ENCODE results near the gene KAT2B. TPM values are rescaled to one million over a fixed set of nuclear protein-coding genes. Genes with fewer than 3 reads are reported as not detected.
"Not testable (repeated sequence)": the region's sequence is repeated elsewhere in the genome, so short reads cannot be mapped to it uniquely, and the experiment has no call there.

The KAT2B gene
- total RNA-seq, 1 donor from 2014 or later: 94.3 TPM

DNA sequence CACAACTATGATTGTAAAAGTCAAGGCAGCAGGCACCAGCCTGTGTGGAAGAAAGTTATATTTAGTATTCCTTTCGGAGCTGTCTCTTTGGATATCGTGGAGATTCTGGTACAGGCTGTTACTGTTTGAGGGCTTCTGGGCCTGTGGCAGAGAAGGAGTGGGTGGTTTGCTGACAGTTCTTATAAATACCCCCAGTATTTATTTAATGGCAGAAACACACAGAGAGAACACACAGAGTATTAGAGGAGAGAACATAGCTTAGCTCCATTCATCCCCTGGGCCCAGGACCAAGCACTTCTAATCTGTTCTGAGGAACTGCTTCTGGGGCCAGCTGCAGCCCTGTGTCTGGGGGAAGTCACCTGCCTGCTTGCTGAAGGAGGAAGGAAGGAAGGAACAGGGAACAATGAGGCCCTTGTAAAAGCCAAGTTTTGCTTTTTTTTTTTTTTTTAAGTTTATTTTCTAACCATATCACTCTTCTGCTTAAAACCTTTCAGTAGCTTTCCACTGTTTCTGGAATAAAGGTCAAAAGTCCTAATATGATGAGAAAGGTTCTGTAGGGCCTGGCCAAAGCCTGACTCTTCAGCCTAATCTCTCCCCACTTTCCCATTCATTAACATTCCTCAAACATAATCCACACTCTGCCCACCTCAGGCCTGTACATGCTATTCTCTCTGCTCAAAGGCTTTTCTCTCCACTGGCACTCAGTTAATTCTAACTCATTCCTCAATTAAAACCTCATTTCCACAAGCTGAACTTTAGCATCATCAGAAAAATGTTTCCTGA lies 16.4 kb upstream of the KAT2B start:
- no peaks in the 10 kb centered on the region for H3K27me3 ChIP-seq (ENCODE audit: low read depth)
- no peaks in the 10 kb centered on the region for H3K36me3 ChIP-seq
- H3K4me1 ChIP-seq: peaks cover 26% of the 10 kb centered on the region
- intact Hi-C loops (cut with micrococcal nuclease): loop anchor here (10.0 kb wide), 1 partner anchor 79 kb away; the partner anchor contains the start of gene RAB5A
- peak; percentile 34 for DNase-seq
- H3K4me3 ChIP-seq: no peak overlapping the region
- H3K27ac ChIP-seq (replicated peaks): peak overlapping the region; percentile 73
- no peaks in the 10 kb centered on the region for H3K9me3 ChIP-seq (replicated peaks)
- TF ChIP-seq, protein P1, sequence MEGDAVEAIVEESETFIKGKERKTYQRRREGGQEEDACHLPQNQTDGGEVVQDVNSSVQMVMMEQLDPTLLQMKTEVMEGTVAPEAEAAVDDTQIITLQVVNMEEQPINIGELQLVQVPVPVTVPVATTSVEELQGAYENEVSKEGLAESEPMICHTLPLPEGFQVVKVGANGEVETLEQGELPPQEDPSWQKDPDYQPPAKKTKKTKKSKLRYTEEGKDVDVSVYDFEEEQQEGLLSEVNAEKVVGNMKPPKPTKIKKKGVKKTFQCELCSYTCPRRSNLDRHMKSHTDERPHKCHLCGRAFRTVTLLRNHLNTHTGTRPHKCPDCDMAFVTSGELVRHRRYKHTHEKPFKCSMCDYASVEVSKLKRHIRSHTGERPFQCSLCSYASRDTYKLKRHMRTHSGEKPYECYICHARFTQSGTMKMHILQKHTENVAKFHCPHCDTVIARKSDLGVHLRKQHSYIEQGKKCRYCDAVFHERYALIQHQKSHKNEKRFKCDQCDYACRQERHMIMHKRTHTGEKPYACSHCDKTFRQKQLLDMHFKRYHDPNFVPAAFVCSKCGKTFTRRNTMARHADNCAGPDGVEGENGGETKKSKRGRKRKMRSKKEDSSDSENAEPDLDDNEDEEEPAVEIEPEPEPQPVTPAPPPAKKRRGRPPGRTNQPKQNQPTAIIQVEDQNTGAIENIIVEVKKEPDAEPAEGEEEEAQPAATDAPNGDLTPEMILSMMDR (IDR thresholded peaks at IDR 0.05; ENCODE audit: borderline replicate concordance): no peak

DNA sequence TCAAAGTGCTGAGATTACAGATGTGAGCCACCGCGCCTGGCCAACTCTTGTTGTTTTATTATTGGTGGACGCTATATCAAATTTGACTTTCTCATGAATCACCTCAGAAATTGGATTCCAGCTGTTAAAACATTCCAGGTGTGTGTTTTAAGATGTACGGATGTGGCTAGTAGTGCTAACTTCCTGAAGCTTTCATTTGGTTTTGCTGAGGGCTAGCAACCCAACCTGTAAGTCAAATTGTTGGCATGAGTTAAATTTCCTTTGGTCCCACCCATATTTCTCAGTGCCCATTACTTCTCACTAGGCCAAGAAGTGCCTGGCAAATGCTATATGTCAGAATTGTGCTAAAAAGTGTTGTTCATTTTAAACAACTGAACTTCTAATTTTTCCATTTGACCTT lies 13.1 kb upstream of the KAT2B start:
- TF ChIP-seq, protein P1 (IDR thresholded peaks at IDR 0.05; ENCODE audit: borderline replicate concordance): no peak
- no peak for DNase-seq
- H3K4me3 ChIP-seq: no peak overlapping the region
- H3K27ac ChIP-seq (replicated peaks): no peak overlapping the region
- no peaks in the 10 kb centered on the region for H3K27me3 ChIP-seq (ENCODE audit: low read depth)
- intact Hi-C loops (cut with micrococcal nuclease): loop anchor here (10.0 kb wide), 1 partner anchor 82 kb away; the partner anchor contains the start of gene RAB5A
- no peaks in the 10 kb centered on the region for H3K9me3 ChIP-seq (replicated peaks)
- H3K4me1 ChIP-seq: peaks cover 26% of the 10 kb centered on the region
- no peaks in the 10 kb centered on the region for H3K36me3 ChIP-seq

DNA sequence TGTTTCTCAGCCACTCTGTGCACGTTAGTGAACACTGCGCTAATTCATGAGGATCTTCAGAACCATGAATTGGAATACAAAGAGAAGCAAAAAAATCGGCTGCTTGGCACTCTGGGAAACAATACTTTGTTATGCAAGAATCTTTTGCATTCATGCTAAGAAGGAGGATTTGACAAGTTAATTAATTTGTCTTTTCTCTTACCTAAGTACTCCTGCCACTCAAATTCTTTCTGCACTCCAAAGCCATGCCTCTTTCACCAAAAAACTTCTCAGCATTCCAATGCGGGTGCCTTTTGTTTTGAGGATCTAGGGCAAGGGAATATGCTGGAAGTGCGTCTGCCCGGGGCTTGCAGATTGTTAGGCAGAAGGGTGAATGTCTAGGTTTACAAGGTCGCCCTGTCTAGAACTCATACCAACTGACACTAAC lies 11.3 kb upstream of the KAT2B start:
- TF ChIP-seq, protein P1 (IDR thresholded peaks at IDR 0.05; ENCODE audit: borderline replicate concordance): no peak
- no peak for DNase-seq
- H3K27me3 ChIP-seq (ENCODE audit: low read depth): no peaks in the 10 kb centered on the region
- H3K4me3 ChIP-seq: no peak overlapping the region
- H3K9me3 ChIP-seq (replicated peaks): no peaks in the 10 kb centered on the region
- peaks cover 14% of the 10 kb centered on the region for H3K4me1 ChIP-seq
- no peak overlapping the region for H3K27ac ChIP-seq (replicated peaks)
- intact Hi-C loops (cut with micrococcal nuclease): loop anchor here (2.0 to 10.0 kb wide), 2 partner anchors 56 to 84 kb away; partner anchors contain the start of gene RAB5A
- no peaks in the 10 kb centered on the region for H3K36me3 ChIP-seq

DNA sequence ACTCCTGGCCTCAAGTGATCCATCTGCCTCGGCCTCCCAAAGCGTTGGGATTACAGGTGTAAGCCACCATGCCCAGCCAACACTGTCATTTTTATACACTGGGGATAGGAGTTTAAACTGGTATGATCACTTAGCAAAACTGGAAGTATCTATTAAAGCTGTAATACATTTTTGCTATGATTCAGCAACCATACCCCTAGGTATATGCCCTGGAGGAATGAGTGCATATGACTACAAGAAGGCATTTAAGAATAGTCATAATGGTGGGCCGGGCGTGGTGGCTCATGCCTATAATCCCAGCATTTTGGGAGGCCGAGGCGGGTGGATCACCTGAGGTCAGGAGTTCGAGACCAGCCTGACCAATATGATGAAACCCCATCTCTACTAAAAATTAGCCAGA lies 8.3 kb upstream of the KAT2B start:
- H3K27me3 ChIP-seq (ENCODE audit: low read depth); H3K27ac ChIP-seq (replicated peaks); H3K36me3 ChIP-seq; H3K4me3 ChIP-seq; H3K9me3 ChIP-seq (replicated peaks); DNase-seq; H3K4me1 ChIP-seq; intact Hi-C loops (cut with micrococcal nuclease): not testable (repeated sequence)

DNA sequence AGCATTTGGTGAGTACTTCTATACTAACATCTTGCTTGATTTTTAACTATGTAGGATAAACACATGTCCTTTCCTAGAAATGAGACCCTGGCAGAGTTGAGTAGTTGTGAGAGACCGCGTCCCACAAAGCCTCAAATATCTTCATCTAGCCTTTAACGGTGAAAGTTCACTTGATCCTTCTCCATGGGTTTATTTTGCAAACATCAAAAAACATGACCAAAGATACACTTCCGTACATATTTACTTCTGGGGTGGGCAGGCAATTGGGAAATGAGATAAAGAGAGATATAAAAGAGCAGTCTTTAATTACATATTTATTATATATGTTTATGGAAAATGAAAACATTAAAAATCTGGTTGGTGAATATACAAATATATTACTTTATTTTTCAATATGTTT lies 5.2 kb upstream of the KAT2B start:
- DNase-seq: no peak
- intact Hi-C loops (cut with micrococcal nuclease): no loop called here
- H3K27ac ChIP-seq (replicated peaks): no peak overlapping the region
- H3K27me3 ChIP-seq (ENCODE audit: low read depth): no peaks in the 10 kb centered on the region
- no peak overlapping the region for H3K4me3 ChIP-seq
- no peaks in the 10 kb centered on the region for H3K36me3 ChIP-seq
- peaks cover 21% of the 10 kb centered on the region for H3K4me1 ChIP-seq
- TF ChIP-seq, protein P1 (IDR thresholded peaks at IDR 0.05; ENCODE audit: borderline replicate concordance): no peak
- no peaks in the 10 kb centered on the region for H3K9me3 ChIP-seq (replicated peaks)
